Activated CD8-positive, alpha-beta memory T cell treated with anti-CD3 and anti-CD28 coated beads, Interleukin-2, amount 50 U/mL, for 4 hours (primary cell): ENCODE data around the gene MAP2K3.

ENCODE experiments used
- DNase-seq: peaks from one replicate; pipeline ENCODE4 v3.0.0-alpha.2; 2020

Gene MAP2K3

DNA sequence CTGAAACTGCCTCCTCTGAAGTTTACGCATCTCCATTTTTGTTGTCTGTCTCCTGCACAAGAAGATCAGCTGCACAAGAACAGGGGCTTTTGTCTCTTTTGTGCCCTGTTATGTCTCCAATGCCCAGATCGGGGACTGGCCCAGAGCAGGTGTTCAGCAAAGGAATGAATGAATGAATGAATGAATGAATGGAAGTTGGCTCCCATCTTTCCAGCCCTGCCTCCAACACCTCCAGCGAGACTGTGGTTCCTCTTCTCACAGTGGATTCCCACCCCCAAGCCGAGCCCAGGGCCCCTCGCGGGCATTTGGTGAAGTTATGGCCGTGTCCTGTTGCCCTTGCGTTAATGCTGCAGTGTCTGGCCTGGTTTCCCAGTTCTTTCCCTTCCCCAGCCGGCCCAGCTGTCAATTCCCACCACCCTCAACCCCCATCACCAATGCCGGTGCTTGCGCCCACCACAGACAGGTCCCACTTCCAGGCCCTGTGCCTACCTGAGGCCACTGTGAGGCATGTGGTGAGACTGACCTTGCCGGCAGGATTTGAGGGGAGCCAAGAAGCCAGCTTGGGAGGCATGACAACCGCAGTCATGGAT is 70.4 kb downstream of the MAP2K3 start:
- no peak for DNase-seq

DNA sequence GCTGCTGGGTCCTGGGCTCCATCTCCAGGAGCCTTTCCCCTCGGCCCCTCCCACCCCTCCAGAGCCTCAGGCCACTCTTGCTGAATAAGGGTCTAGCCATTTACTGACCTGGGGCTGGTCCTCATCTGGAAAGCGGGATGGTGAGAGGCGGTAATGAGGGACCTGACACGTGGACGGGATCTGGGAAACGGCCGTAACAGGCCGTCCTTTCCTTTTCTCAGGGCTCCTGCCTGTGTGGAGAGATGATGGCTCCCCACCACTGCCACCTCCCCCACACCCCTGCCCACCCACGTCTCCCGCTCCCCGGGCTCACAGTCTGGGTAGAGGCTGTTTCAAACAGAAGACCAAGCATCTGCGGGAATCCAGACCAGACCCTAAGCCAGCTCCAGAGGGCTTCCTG is 71.1 kb downstream of the MAP2K3 start:
- no peak for DNase-seq

DNA sequence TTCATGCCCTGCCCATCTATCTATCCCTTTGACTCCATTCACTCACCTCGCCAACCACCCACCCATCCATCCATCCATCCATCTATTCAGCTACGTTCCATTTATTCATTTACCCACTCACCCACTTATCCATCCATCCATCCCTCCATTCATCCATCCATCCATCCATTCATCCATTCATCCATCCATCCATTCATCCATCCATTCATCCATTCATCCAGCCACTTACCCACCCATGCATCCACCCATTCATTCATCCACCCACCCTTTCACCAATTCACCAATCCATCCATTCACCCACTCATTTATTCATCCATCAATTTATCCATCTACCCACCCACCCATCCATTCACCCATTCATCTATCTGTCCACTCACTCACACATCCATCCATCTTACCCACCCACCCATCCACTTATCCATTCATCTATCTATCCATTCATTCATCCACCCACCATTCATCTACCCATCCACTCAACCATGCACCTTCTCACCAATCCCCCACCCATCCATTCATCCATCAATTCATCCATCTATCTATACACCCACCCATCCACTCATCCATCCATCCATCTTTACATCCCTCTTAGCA is 72.1 kb downstream of the MAP2K3 start:
- DNase-seq = no peak

DNA sequence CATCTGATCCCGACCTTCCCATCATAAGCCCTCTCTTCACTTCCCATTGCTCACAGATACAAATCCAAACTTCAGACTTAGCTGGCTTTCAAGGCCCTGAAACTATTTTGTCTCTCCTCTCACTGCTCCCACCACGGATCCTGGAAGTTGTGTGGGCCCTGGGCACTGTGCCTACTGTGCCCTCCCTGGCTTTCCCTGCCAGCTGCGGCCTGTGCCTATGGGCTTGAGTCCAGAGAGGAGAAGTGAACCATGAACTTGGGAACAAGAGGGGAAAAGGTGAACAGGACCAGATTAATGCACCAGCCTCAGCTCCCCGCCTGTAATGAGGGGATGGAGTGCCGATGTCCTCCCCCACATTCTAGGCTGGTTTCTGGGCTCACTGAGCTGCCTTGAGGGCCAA is 72.8 kb downstream of the MAP2K3 start:
- no peak for DNase-seq

DNA sequence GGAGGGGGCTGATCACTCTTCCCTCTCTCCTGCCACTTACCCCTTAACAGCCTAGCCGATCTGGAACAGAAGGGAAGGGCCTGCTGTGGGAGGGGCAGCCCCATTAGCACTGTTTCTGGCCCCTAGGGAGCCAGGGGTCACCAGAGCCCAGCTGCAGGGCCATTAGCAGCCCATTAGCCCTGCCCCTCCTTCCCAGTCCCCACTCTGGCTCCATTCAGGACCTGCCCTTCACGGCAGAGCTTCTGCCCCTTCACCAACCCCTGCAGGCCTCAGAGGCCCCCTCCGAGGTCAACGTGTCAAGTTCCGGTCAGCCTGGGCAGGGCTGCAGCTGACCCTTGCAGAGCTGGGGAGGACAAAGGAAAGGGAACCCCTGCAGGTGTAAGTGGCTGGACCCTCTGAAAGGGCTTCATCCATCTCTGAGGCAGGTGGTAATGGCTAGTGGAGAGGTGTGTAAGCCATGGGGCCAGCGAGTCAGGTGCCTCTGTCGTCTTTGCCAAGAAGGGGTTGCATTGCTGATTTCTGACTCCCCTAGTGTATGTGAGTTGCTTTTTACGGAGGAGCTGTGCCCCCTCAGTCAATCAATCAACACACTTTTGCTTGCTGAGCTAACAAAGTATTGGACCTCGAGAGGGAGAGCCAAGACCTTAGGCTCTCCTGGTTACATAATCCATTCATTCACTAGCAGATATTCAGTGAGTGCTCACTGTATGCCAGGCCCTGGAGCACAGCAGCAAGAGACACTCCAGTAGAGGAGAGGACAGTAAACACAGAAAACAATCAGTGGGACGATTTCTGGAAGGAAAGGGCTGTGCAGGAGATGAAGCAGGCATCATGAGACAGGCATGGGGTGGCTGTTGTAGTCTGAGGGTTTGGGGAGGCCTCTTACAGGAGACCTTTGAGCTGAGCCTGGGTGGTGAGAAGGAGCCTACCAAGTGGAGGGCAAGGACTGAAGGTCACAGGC is 73.5 kb downstream of the MAP2K3 start:
- DNase-seq = no peak

DNA sequence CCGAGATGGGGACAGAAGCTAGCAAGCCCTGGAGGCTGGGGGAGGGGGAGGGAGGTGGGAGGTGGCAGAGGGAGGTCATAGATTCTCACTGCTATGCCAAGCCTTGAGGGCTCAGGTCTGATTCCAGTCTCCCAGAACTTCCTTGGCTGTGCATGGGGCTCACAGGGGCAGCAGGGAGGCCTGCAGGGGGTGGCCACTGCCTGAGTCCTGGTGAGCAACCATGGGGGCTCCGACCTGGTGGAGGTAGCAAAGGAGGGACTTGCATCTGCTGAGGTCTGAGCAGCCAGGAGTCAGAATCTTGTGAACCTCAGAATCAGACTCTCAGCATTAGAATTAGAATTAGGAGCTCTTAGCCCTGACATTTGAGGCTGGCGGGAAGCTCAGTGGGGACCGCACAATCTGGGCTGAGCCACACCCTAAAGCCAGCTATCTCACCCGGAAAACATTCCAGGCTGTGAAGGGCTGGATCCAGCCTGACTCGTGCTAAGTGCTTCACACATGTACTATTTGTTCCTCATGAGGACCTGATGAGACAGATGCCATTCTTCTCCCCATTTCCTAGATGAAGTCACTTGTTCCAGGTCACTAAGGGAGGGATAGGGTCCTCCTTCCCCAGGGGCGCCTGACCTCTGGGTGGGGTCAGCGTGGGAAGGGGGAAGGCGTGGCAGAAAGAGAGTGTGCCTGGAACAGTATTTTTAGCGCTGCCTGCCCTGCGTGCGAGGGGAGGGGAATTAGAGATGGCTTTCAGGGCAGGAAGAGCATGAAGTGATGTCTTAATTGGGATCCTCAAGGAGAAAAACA is 74.4 kb downstream of the MAP2K3 start:
- no peak for DNase-seq

DNA sequence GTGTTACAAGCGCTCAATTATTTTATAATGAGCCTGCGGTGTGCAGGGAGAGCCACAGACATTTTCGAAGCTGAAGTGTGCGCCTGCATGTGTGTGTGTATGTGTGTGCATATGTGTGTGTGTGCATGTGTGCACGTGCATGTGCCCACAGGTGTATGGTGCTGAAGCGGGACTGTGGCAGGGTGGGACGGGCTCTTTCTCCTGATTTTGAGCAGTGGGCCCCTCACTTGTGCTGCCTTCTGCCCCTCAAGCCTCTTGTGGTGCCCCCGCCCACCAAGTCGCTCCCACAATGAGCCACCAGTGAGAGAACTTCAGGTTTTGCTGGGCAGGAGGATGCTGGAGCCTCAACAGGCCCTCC is 75.0 kb downstream of the MAP2K3 start:
- no peak for DNase-seq

DNA sequence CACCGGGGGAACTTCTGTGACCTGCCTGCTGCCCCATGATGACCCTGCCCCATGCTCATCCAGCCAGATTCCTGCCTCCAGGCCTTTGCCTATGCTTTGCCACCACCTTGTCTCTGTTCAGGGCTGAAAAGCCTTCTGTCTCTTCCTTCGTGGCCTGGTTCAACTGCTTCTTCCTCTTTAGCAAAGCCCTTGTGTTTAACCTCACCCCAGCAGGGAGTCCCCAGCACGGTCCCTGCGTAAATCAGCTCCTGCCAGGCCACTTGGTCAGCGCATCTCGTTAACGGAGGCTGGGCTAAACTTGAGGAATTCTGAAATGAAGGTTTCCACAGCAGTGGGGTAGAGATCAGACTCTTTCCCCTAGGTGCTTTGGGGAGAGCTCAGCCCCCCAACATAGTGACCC is 75.5 kb downstream of the MAP2K3 start:
- DNase-seq = no peak

DNA sequence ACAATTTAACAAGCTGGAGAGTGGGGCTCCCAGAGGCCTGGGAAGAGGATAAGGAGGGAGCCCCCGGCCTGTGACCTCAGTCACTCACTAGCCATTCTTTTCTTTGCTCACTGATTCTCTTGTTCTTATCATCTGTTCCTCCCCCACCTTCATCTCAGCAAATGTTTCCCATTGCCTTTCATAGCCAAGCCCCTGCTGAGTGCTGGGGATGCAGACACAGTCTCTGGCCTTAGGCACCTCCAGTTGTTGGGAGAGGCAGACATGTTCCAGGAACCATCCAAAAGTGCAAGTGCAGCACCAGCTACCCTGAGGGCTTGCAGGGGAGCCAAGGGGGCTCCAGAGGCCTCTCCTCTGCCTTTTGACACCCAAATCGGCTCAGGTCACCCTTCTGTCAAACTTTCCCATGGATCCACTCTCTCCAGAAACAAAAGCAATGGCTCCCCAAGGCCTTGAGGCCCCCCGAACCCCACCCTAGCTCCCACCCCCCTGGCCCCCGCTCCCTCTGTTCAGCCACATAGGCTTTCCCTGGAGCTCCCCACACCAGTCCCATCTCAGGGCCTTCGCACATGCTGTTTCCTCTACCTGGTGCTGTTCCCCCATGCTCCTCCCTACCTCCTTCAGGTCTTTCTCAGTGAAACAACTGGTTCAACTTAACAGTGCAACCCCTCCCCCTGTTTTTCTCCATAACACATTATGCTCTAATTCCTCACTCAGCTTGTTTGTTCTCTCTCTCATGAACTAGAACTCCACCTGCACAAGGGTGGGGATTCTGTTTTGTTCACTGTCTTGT is 76.7 kb downstream of the MAP2K3 start:
- DNase-seq = no peak

DNA sequence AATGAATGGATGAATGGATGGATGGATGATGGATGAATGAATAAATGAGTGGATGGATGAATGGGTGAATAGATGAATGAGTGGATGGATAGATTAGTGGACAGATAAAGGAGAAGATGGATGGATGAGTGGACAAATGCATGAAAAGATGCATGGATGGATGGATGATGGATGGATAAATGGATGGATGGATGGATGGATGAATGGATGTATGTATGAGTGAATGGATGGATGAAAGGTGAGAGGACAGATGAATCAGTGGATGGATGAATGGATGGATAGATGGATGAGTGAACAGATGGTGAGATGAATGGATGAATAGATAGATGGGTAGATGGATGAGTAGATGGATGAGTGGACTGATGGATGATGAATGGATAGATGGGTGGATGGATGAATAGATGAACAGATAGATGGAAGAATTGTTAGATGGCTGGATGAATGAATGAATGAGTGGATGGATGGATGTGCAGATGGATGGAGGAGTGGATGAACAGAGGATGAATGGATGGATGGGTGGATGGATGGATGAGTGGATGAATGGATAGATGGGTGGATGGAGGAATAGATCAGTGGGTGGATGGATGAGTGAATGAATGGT is 77.9 kb downstream of the MAP2K3 start:
- no peak for DNase-seq

DNA sequence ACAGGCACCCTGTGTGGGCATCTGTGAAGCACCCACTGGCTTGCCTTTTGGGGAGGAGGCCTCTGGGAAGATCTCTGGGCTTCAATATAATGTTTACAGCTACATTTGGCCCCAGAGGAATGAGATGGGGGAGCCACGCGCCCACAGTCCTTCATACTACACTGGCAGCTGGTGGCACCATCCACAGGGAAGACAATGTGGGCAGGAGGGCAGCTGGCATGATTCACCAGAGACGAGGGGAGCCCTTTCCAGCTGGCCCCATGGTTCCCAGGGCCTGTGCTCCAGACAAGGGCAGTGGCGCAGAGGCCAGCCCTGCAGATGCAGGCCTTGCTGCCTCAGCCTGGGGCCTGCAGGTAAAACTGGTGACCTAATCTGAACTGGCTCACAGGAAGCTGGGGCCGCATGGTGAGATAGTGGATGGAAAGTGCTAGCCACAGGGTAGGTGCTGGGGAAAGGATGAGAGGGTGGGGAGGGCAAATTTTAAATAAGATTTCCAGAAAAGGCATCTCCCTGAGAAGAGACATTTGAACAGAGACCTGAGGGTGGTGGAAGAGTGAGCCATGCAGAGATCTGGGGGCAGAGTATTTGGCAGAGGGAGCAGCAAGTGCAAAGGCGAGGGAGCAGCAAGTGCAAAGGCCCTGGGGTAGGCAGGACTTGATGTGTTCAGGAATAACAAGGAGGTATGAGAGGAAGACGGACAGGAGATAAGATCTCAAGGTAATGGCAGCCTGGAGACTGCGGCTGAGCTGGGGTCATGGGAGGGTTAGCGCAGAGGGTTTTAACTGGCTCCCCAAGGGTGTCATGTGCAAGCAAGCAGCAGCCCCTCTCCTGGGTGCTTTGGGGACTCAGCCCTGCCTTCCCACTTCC is 79.5 kb downstream of the MAP2K3 start:
- no peak for DNase-seq
